Fibroblast of villous mesenchyme (primary cell): ENCODE measurements around the gene ATP8A2. TPM values are rescaled to one million over a fixed set of nuclear protein-coding genes. Genes with fewer than 3 reads are reported as not detected.

ENCODE experiments used
- DNase-seq: peaks from one replicate; pipeline ENCODE4 v3.0.0-alpha.2; 2010; ENCODE audit warnings: low read depth
- H3K4me3 ChIP-seq: 2 replicates; pipeline ENCODE4 v1.5.1; 2011; ENCODE audit warnings: low read depth, mild to moderate bottlenecking, low read length
- CTCF ChIP-seq: IDR thresholded peaks from 2 replicates; pipeline ENCODE4 v1.5.1; 2012; ENCODE audit warnings: low read depth, mild to moderate bottlenecking, low read length; ENCODE audit not compliant: insufficient read depth
- total RNA-seq: library from RNA; depleted of rRNA; stranded (reverse); fragments of >200 nt; gene quantifications from 2 replicates; pipeline ENCODE4 v1.2.3, GENCODE V29; 2012

Gene ATP8A2
- total RNA-seq, 1 donor, result under 0.01 TPM

DNA sequence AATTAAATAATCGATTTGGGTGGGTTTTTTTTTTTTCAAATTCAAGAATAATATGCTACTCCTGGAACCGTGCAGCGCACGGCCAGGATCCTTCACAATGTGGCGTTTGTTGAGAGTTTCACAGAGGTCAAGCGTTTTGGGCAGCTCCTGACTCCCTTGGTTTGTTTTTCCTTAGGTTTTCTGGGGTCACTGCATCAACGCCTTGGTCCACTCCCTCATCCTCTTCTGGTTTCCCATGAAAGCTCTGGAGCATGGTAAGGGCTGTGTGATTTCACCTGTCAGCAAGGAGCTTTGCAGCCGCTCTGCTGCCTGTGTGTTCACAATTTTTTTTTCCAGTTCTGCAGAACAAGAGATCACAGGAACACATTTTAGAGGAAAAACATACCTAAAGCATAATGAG lies 467.6 kb downstream of the ATP8A2 start:
- TF ChIP-seq CTCF, result no peak
- H3K4me3 ChIP-seq, result no peak overlapping the region
- DNase-seq, result no peak

DNA sequence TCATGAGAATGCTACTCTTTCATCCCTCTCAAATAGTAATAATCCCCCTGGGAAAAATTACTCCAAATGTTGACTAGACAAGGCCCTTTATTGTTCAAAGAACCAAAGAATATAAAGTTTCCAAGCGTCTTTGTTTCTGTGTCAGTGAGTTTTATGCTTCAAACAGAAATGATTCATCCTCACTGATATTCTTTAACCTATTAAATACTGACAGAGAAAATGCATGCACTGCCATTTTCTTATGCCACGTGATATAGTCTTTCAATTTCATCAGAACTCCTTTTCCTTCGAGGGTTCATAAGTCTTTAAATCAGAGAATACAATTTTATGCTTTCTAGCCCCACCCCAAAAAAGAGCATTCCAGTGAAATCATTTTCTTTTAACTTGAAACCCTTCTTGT lies 468.5 kb downstream of the ATP8A2 start:
- DNase-seq, result no peak
- H3K4me3 ChIP-seq, result no peak overlapping the region
- no peak for TF ChIP-seq CTCF

GRCh38 chr13:25840931-25841330 lies 469.2 kb downstream of the ATP8A2 start:
- no peak for TF ChIP-seq CTCF
- DNase-seq, result no peak

GRCh38 chr13:25843692-25844091 lies 471.9 kb downstream of the ATP8A2 start:
- no peak for TF ChIP-seq CTCF
- no peak for DNase-seq
- no peak overlapping the region for H3K4me3 ChIP-seq

More at GRCh38 chr13:25840931-25841330, 469.2 kb downstream of the ATP8A2 start:
- no peak overlapping the region for H3K4me3 ChIP-seq

DNA sequence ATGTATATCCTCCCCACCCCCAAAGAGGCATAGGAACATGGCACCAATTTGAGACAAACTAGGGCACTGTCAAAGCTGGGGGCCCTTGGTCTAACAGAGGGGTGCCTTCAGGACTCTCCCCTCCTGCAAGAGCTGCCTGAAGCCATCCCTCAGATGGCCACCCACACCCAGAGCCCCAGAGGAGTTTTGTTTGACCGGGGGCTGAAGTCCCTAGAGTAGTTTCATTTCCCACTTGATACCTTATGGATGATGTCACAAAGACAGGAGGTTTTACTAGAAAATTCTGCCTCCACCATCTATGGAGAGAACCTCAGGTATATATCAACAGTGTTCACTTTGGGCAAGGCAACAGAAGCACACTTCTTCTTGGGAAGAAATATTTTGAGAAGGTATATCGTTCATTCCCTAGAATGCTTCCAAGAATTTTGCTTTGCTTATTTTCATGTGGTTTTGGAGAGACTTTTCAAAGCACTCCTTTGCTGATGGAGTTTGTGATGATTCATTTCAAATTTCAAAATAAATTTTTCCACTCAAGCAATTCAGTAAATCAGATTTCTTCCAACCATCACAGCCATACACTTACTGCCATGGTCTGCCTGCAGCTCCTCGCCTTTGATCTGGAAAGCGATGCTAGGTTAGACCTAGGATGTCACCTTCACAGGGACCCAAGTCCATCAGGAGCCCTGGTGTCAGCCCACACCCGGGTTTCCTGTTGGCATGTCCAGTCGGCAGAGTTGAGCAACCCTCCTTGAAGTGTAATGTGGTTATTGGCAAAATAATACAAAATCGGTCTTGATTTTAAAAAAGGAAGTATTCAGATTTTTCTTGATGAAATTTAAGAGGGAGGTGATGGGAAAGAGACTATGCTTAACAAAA lies 473.0 kb downstream of the ATP8A2 start:
- no peak overlapping the region for H3K4me3 ChIP-seq
- no peak for TF ChIP-seq CTCF
- no peak for DNase-seq

DNA sequence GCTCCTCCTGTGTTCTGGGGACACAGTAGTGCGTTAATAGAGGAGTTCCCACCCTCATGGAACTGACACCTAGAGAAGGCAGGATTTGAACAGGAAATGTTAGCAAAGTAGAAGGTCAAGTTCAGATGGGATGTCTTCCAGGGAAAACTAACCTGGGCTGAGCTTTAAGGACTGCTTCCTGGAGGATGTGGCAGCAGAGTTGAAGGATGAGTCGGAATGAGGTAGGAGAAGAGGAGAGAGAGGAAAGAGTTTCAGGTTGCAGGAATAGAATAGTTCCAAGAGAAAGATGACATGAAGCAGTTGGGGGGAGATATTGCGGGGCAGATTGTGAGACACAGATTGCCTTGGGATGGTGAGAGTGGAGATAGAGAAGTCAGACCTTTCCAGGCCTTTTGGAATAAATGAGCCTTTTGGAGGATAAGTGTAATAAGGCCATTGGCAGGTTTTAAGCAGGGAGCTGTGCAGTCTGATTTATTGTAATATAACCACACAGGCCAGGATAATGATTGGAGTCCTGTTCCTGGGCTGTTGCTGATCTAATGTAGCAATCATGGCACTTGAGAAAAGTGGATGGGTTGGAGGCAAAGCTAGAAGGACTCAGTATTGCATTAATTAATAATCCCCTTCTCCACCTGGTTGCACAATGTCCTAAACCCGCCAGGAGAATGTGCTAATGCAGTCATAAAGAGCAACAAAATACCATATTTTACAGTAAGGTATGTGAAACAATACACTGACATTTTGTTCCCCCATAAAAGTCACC lies 474.6 kb downstream of the ATP8A2 start:
- DNase-seq, result no peak
- H3K4me3 ChIP-seq, result no peak overlapping the region
- no peak for TF ChIP-seq CTCF
